ENCODE results near the gene ACAD11.

The ACAD11 gene

DNA sequence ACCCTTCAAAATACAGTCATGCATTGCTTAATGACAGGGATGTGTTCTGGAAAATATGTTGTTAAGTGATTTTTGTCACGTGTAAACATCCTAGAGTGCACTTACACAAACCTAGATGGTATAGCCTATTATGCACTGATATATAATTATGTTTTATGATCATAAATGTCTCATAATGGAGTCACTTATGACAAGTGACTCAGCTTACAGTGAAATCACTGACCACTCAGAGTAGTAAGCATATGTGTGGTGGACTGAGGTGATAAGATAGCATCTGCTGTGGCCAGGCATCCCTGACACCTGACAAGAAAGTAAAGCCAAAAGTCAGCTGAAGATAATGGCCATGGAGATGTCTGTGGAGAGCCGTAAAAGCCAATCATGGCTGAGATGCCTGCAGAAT lies 5.4 kb downstream of the ACAD11 start:
- no peak overlapping the region for H3K4me3 ChIP-seq (ENCODE audit: low read depth, low read length)
- TF ChIP-seq, protein P1, sequence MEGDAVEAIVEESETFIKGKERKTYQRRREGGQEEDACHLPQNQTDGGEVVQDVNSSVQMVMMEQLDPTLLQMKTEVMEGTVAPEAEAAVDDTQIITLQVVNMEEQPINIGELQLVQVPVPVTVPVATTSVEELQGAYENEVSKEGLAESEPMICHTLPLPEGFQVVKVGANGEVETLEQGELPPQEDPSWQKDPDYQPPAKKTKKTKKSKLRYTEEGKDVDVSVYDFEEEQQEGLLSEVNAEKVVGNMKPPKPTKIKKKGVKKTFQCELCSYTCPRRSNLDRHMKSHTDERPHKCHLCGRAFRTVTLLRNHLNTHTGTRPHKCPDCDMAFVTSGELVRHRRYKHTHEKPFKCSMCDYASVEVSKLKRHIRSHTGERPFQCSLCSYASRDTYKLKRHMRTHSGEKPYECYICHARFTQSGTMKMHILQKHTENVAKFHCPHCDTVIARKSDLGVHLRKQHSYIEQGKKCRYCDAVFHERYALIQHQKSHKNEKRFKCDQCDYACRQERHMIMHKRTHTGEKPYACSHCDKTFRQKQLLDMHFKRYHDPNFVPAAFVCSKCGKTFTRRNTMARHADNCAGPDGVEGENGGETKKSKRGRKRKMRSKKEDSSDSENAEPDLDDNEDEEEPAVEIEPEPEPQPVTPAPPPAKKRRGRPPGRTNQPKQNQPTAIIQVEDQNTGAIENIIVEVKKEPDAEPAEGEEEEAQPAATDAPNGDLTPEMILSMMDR (IDR thresholded peaks at IDR 0.05; ENCODE audit: low read depth, low read length) = no peak
- no peak for DNase-seq (ENCODE audit: low read depth, low spot score)
- in situ Hi-C loops (cut with HindIII; ENCODE audit: low sequenced_read_pairs) = no loop called here

DNA sequence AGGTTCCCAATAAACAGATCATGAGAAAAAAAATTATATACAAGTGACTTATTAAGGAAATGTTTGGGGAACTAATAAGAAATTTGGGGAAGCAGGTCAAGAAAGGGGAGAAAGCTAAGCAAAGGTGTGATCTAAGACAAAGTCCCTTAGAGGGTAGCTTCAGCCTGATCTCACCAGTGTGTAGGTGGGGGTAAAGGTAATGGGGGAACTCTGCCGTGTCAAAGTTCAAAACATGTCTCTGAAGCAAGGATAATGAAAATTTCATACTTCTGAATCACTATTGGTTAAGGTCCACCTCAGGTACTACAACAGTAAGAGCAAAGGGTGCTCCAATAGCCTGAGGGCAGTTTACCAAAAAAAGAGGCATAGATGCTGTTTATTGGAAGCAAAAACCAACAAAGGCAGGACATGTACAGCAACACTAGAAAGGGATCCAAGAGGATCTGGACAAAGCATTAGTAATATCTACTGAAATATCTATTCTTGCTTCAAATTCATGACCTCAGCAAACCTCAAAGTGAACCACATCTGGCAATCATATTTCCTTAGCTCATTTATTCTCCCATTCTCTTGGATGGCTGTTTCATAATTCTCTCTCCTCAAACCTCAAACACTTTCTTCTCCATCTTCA lies 6.9 kb downstream of the ACAD11 start:
- TF ChIP-seq, protein P1 (IDR thresholded peaks at IDR 0.05; ENCODE audit: low read depth, low read length) = no peak
- H3K4me3 ChIP-seq (ENCODE audit: low read depth, low read length) = no peak overlapping the region
- no peak for DNase-seq (ENCODE audit: low read depth, low spot score)
- in situ Hi-C loops (cut with HindIII; ENCODE audit: low sequenced_read_pairs) = no loop called here

DNA sequence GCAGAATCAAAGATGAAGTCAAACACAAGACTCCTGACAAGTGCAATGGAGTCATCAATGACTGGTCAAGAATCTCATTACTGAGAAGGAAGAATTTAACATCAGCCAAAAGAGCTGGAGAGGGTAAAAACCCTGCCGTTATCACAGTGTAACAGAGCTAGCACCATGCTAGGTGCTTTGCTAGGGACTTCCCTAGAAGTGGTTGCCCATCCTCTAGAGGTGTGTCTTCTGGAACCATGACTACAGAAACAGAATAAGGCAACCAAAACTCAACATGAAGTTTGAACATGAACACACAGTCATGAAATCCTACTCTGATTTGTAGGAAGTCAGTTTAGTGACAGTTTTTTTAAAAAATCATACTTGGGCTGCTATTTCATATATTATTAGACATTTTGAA lies 9.5 kb downstream of the ACAD11 start:
- TF ChIP-seq, protein P1 (IDR thresholded peaks at IDR 0.05; ENCODE audit: low read depth, low read length) = no peak
- in situ Hi-C loops (cut with HindIII; ENCODE audit: low sequenced_read_pairs) = no loop called here
- DNase-seq (ENCODE audit: low read depth, low spot score) = no peak
- H3K4me3 ChIP-seq (ENCODE audit: low read depth, low read length) = no peak overlapping the region

DNA sequence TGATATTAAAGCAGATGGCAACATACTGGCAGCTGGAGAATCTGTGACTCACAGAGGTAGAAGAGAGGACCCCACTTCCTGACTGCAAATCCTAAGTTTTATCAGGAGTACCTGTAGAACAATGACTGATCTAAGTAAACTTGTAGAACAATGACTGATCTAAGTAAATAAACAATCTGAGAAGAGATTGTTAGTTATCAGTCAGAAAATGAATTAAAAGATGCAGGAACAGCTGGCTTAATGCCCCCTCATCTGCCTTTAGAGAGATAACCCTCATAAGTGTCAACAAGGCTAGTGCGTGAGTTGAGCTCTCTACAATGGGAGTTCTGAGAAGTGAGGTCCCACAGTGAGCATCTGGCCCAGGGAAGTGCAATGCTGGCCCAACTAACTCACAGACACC lies 14.6 kb downstream of the ACAD11 start:
- in situ Hi-C loops (cut with HindIII; ENCODE audit: low sequenced_read_pairs) = no loop called here
- TF ChIP-seq, protein P1 (IDR thresholded peaks at IDR 0.05; ENCODE audit: low read depth, low read length) = no peak
- no peak overlapping the region for H3K4me3 ChIP-seq (ENCODE audit: low read depth, low read length)
- no peak for DNase-seq (ENCODE audit: low read depth, low spot score)

DNA sequence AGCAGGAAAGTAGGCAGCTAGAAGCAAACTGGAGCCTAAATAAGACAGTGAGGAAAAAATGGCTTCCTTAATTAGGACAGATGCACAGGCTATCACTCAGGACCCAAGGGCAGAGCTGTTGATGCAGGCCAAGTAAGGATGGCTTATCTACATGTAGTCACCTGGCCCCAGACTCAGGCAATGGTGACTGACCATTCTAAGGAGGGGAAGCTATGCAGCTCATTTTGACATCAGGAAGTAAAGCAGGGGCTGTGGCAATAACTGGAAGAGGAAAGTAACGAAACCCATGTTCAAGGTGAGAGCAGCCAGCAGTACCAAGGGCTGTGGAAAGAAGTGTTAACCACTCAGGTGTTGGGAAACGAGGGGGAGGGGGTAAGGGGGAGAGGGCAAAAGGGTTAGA lies 16.2 kb downstream of the ACAD11 start:
- in situ Hi-C loops (cut with HindIII; ENCODE audit: low sequenced_read_pairs) = no loop called here
- TF ChIP-seq, protein P1 (IDR thresholded peaks at IDR 0.05; ENCODE audit: low read depth, low read length) = no peak
- H3K4me3 ChIP-seq (ENCODE audit: low read depth, low read length) = no peak overlapping the region
- no peak for DNase-seq (ENCODE audit: low read depth, low spot score)

DNA sequence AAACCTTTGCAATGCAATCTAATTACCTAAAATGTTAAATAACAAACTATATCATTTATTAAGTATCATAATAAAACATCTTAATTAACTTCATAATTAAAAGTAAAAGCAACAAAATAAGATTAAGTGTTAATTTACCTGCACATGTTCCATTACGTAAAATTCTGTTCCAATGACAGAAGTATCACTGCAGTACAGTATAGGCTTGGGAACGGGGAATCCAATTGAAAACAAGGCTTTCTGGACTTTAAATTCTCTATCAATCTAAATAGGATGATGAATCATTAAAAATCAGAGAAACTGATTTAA lies 17.1 kb downstream of the ACAD11 start:
- TF ChIP-seq, protein P1 (IDR thresholded peaks at IDR 0.05; ENCODE audit: low read depth, low read length) = no peak
- no peak for DNase-seq (ENCODE audit: low read depth, low spot score)
- no peak overlapping the region for H3K4me3 ChIP-seq (ENCODE audit: low read depth, low read length)
- in situ Hi-C loops (cut with HindIII; ENCODE audit: low sequenced_read_pairs) = no loop called here
